Measurements from ENCODE around the gene UMODL1.

UMODL1 gene

DNA sequence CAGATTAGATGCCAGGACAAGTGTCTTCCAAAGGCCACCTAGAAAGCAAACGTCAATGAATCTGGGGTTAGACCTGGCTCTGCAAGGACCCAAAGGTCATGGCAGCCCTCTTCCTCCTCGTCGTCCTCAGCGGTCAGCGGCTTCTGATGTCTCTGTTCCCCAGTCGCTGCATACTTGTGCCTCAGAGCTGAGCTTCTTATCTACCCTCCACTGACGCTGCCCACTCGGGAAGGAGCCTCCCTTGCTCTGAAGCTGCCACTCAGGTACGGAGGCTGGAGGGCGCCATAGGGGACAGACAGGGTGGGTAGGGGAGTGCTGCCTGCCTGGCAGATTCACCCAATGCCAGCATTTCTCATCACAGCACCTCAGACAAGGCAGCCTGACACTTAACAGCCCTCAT, 11.4 kb upstream of the UMODL1 start:
- Histone ChIP-seq H3K4me3 (ENCODE audit: insufficient read depth, low read depth, low read length) (no peak overlapping the region), H3K27ac (ENCODE audit: insufficient read depth, low read depth, low read length, poor library complexity, severe bottlenecking) (no peak overlapping the region), H3K4me1 (ENCODE audit: control insufficient read depth, insufficient read depth, low read length) (peaks cover 21% of the 10 kb centered on the region), H3K27me3 (ENCODE audit: control insufficient read depth, insufficient read depth, low read length, poor library complexity, severe bottlenecking) (no peaks in the 10 kb centered on the region), H3K36me3 (ENCODE audit: control insufficient read depth, insufficient read depth, low read length) (no peaks in the 10 kb centered on the region), H3K9me3 (ENCODE audit: control insufficient read depth, low read length) (no peaks in the 10 kb centered on the region)
- WGBS, 2 experiments = 86 to 88% methylated on average over 9 of the region's 10 CpGs

DNA sequence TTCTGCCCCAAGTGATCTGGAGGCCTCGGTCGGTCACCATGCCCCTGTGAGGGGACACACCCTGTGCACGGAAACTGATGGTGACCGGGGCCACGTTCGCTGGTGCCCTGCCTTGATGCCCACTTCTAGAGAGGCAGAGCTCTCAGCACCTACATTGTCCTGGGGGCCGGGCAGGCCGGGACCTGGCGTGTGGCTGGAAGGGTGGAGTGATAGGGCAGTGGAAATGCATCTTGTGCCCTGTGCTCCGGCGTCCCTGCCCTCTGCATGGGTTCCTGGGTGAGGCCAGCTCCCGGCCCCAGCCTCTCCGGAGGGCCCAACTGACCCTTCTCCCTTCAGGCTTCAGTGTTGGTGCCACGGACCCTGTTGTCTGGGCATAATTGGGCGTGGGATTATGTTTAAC, 11.0 kb upstream of the UMODL1 start:
- H3K4me3 ChIP-seq (ENCODE audit: insufficient read depth, low read depth, low read length) = no peak overlapping the region
- H3K4me1 ChIP-seq (ENCODE audit: control insufficient read depth, insufficient read depth, low read length) = peaks cover 21% of the 10 kb centered on the region
- H3K9me3 ChIP-seq (ENCODE audit: control insufficient read depth, low read length) = no peaks in the 10 kb centered on the region
- H3K27ac ChIP-seq (ENCODE audit: insufficient read depth, low read depth, low read length, poor library complexity, severe bottlenecking) = no peak overlapping the region
- H3K36me3 ChIP-seq (ENCODE audit: control insufficient read depth, insufficient read depth, low read length) = no peaks in the 10 kb centered on the region
- WGBS, 2 experiments = 93 to 96% methylated on average over 15 of the region's 15 CpGs
- no peaks in the 10 kb centered on the region for H3K27me3 ChIP-seq (ENCODE audit: control insufficient read depth, insufficient read depth, low read length, poor library complexity, severe bottlenecking)

DNA sequence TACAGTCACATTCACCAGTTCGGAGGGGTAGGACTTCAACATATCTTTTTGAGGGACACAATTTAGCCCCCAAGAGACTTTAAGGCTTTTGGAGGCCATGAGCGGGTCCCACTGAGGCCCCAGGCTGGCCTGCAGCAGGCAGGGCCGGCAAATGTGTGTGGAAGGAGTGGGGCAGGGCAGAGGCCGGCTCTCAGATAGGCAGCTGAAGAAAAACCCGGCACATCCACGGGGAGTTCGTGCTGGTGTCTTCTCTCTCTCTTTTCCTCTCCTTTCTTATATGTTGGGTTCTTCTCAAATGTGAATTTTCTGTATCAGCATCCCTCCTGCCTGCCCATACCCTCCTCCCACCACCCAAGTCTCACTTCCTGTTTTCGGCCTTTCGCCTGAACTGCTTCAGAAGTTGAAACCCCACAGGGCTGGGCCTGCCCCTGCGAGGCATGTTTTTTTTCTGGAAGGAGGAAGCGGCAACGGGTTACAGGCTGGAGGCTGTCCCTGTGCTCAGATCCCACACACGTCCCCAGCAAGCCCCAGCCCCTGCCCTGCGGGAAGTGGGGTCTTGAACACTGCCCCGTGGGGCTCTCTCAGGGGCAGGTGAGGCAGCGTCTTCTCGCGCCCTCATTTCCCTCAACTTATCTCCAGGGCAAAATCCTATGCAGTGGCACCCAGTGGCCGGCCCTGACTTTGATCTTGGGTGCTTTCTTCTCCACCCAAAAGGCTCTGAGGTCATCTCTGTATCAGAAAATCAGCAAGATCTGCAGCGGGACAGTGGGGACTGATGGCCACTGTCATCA, 9.7 kb upstream of the UMODL1 start:
- Histone ChIP-seq H3K36me3 (ENCODE audit: control insufficient read depth, insufficient read depth, low read length) (no peaks in the 10 kb centered on the region), H3K9me3 (ENCODE audit: control insufficient read depth, low read length) (no peaks in the 10 kb centered on the region), H3K4me3 (ENCODE audit: insufficient read depth, low read depth, low read length) (no peak overlapping the region), H3K27ac (ENCODE audit: insufficient read depth, low read depth, low read length, poor library complexity, severe bottlenecking) (no peak overlapping the region), H3K4me1 (ENCODE audit: control insufficient read depth, insufficient read depth, low read length) (peaks cover 21% of the 10 kb centered on the region), H3K27me3 (ENCODE audit: control insufficient read depth, insufficient read depth, low read length, poor library complexity, severe bottlenecking) (no peaks in the 10 kb centered on the region)
- 88 to 90% methylated on average over 20 of the region's 20 CpGs for WGBS, 2 experiments

DNA sequence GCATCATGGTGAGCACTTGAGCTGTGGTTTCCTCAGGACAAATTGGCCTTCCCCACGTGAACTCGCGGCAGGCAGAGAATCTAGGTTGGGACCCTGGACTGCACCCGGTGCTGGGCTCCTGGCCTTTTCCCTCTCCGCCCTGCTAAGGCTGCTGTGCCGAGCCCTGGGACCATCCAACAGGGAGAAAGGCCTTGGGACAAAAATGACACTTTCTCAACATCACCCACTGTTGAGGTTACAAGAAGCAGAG, 9.2 kb upstream of the UMODL1 start:
- H3K9me3 ChIP-seq (ENCODE audit: control insufficient read depth, low read length) = no peaks in the 10 kb centered on the region
- 85 to 86% methylated on average over 6 of the region's 6 CpGs for WGBS, 2 experiments
- no peak overlapping the region for H3K4me3 ChIP-seq (ENCODE audit: insufficient read depth, low read depth, low read length)
- no peaks in the 10 kb centered on the region for H3K36me3 ChIP-seq (ENCODE audit: control insufficient read depth, insufficient read depth, low read length)
- no peak overlapping the region for H3K27ac ChIP-seq (ENCODE audit: insufficient read depth, low read depth, low read length, poor library complexity, severe bottlenecking)
- H3K4me1 ChIP-seq (ENCODE audit: control insufficient read depth, insufficient read depth, low read length) = peaks cover 21% of the 10 kb centered on the region
- no peaks in the 10 kb centered on the region for H3K27me3 ChIP-seq (ENCODE audit: control insufficient read depth, insufficient read depth, low read length, poor library complexity, severe bottlenecking)

DNA sequence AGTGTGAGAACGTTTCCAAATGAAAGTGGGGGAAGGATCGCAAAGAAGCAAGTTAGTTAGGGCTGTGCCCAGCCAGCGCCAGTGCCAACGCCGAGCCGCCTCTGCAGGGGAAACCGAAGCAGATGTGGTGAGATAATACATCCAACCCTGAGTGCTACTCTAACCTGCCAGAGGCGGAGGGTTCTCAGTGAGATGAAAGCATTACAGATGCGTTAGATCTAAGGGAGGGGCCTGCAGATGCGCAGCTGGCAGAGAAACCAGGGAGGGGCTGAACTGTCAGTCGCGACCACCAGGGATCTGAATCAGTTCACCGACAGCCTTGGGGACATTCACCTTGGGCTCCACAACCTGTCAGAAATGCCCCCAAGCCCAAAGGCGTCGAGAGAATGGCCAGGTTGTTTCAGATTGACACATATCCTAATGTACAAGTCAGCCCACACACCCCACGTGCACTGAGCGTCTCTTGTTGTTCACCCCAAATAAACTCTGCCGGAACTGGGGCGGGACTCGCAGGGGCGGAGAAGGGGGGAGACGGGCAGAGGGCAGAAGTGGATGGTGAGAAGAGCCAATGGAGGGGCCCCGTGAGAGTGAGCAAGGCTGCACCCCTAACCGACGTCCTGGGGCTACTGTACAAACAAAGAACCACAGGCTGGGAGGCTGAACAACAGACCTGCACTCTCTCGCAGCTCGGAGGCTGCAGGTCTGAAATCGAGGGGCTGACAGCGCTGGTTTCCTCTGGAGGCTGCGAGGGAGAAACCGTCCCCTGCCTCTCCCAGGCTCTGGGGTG, 8.7 kb upstream of the UMODL1 start:
- Histone ChIP-seq H3K27ac (ENCODE audit: insufficient read depth, low read depth, low read length, poor library complexity, severe bottlenecking) (no peak overlapping the region), H3K9me3 (ENCODE audit: control insufficient read depth, low read length) (no peaks in the 10 kb centered on the region), H3K36me3 (ENCODE audit: control insufficient read depth, insufficient read depth, low read length) (no peaks in the 10 kb centered on the region), H3K4me1 (ENCODE audit: control insufficient read depth, insufficient read depth, low read length) (peaks cover 21% of the 10 kb centered on the region), H3K4me3 (ENCODE audit: insufficient read depth, low read depth, low read length) (no peak overlapping the region), H3K27me3 (ENCODE audit: control insufficient read depth, insufficient read depth, low read length, poor library complexity, severe bottlenecking) (no peaks in the 10 kb centered on the region)
- WGBS, 2 experiments = 76 to 77% methylated on average over 31 of the region's 31 CpGs

DNA sequence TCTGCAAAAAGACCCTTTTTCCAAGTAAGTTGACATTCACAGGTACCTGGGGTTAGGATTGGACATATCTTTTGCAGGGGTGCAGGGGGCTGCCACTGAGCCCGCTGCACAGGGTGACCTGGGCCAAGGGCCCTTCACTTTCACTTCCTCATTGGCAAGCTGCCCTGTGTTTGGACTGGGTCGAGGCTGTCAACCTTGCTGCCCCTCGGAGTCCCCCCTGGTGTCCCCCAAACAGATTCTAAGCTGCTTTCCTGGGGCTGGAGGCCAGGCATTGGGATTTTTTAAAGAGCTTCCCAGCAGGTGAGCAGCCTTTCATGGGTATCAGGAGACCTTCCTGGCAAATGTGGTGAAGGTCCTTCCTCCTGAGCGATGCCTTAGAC, 7.9 kb upstream of the UMODL1 start:
- no peak overlapping the region for H3K27ac ChIP-seq (ENCODE audit: insufficient read depth, low read depth, low read length, poor library complexity, severe bottlenecking)
- no peak overlapping the region for H3K4me3 ChIP-seq (ENCODE audit: insufficient read depth, low read depth, low read length)
- no peaks in the 10 kb centered on the region for H3K27me3 ChIP-seq (ENCODE audit: control insufficient read depth, insufficient read depth, low read length, poor library complexity, severe bottlenecking)
- WGBS, 2 experiments = 55 to 60% methylated on average over 4 of the region's 4 CpGs
- no peaks in the 10 kb centered on the region for H3K36me3 ChIP-seq (ENCODE audit: control insufficient read depth, insufficient read depth, low read length)
- peaks cover 27% of the 10 kb centered on the region for H3K4me1 ChIP-seq (ENCODE audit: control insufficient read depth, insufficient read depth, low read length)
- H3K9me3 ChIP-seq (ENCODE audit: control insufficient read depth, low read length) = no peaks in the 10 kb centered on the region

DNA sequence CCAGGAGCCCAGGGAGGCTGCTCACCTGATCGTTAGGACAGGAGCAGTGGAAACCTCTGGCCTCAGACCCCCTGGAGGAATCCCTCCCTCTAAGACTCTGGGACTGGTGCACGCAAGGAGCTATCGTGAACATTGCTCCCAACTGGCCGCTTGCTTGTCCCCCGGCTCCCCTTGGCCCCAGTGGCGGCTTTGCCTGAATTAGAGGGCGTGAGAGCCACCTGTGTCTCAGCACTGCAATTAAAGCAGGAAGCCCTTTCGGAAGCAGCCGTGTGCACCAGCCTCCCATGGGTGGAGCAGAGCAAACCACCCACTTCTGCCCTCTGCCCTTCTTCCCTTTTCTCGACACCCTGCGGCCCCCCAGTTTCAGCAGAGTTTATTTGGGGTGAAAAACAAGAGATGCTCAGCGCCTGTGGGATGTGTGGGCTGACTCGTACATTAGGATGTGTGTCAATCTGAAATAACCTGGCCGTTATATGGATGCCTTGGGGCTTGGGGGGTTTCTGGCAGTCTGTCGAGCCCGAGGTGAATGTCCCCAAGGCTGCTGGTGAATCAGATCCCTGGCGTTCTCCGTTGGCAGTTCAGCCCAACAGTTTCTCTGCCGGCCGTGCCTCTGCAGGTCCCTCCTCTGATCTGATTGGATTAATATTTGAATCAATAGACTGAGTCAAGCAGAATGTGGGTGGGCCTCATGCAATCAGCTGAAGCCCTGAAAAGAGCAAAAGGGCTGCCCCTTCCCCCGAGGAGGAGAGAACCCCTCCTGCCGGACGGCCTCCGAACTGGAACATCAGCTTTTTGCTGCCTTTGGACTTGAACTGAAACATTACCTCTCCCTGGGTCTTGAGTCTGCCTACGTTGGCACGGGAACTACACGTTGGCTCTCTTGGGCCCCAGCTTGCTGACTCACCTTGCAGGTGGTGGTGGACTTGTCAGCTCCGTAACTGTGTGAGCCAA, 7.3 kb upstream of the UMODL1 start:
- WGBS, 2 experiments = 77 to 78% methylated on average over 27 to 28 of the region's 28 CpGs
- H3K27ac ChIP-seq (ENCODE audit: insufficient read depth, low read depth, low read length, poor library complexity, severe bottlenecking) = no peak overlapping the region
- no peak overlapping the region for H3K4me3 ChIP-seq (ENCODE audit: insufficient read depth, low read depth, low read length)
- H3K9me3 ChIP-seq (ENCODE audit: control insufficient read depth, low read length) = no peaks in the 10 kb centered on the region
- H3K27me3 ChIP-seq (ENCODE audit: control insufficient read depth, insufficient read depth, low read length, poor library complexity, severe bottlenecking) = no peaks in the 10 kb centered on the region
- H3K4me1 ChIP-seq (ENCODE audit: control insufficient read depth, insufficient read depth, low read length) = peaks cover 27% of the 10 kb centered on the region
- no peaks in the 10 kb centered on the region for H3K36me3 ChIP-seq (ENCODE audit: control insufficient read depth, insufficient read depth, low read length)

DNA sequence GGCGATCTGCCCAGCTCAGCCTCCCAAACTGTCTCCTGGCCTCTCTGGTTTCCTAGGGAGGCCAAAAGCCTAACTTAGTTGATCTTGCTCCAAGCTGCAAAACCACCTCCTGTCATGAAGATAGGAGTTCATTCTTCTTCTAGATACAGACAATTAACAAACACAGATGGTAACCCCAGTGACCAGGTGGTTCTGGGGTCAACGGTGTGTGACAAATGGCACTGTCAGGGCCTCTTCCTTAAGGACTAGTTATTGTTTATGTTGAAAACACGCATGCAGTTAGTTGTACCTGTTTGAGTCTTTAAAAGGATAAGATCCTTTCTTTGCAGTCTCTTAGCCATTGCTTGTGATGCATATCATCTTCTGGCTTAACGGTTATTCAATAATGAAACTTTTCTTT, 4.6 kb upstream of the UMODL1 start:
- Histone ChIP-seq H3K4me1 (ENCODE audit: control insufficient read depth, insufficient read depth, low read length) (peaks cover 27% of the 10 kb centered on the region), H3K27ac (ENCODE audit: insufficient read depth, low read depth, low read length, poor library complexity, severe bottlenecking) (no peak overlapping the region), H3K4me3 (ENCODE audit: insufficient read depth, low read depth, low read length) (no peak overlapping the region), H3K9me3 (ENCODE audit: control insufficient read depth, low read length) (no peaks in the 10 kb centered on the region), H3K27me3 (ENCODE audit: control insufficient read depth, insufficient read depth, low read length, poor library complexity, severe bottlenecking) (no peaks in the 10 kb centered on the region), H3K36me3 (ENCODE audit: control insufficient read depth, insufficient read depth, low read length) (no peaks in the 10 kb centered on the region)
- 92 to 97% methylated on average over 4 of the region's 4 CpGs for WGBS, 2 experiments

DNA sequence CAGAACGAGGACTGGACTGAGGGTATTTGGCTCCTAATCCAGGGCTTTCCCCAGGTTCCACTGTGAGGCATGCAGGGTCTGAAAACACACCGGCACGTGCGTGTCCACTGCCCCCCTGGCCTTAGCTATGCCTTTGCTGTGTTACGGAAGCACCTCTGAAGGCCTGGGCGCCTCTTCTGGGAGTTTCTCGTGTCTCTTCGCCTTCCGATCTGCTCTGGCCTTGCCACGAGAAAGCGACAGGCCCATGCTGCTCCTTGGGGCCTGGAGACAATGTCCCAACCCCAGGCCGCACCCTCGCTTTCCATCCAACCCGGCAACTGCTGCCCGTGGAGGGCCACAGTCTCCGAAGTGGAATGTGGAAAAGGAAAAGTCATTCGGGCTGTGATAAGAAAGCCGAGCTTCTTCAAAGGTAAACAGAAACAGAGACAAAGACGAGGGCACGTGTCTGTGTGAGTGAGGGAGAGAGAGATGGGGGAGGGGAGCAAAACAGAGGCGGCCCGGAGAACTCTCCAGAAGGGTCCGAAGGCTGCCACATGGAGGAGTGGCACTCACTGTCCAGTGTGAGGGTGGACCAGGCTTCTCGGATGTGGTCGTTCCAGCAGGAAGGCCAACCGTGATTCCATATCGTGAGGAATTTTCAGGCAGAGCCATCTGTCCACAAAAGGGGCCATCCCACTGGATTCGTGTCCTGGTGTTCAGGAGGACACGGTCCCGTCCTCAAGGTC, 3.4 kb upstream of the UMODL1 start:
- no peaks in the 10 kb centered on the region for H3K9me3 ChIP-seq (ENCODE audit: control insufficient read depth, low read length)
- H3K27ac ChIP-seq (ENCODE audit: insufficient read depth, low read depth, low read length, poor library complexity, severe bottlenecking) = no peak overlapping the region
- peaks cover 23% of the 10 kb centered on the region for H3K4me1 ChIP-seq (ENCODE audit: control insufficient read depth, insufficient read depth, low read length)
- H3K27me3 ChIP-seq (ENCODE audit: control insufficient read depth, insufficient read depth, low read length, poor library complexity, severe bottlenecking) = no peaks in the 10 kb centered on the region
- WGBS, 2 experiments = 85% methylated on average over 30 of the region's 30 CpGs
- no peak overlapping the region for H3K4me3 ChIP-seq (ENCODE audit: insufficient read depth, low read depth, low read length)
- H3K36me3 ChIP-seq (ENCODE audit: control insufficient read depth, insufficient read depth, low read length) = no peaks in the 10 kb centered on the region
